ENCODE data around the gene FOXP4.

FOXP4 gene

DNA sequence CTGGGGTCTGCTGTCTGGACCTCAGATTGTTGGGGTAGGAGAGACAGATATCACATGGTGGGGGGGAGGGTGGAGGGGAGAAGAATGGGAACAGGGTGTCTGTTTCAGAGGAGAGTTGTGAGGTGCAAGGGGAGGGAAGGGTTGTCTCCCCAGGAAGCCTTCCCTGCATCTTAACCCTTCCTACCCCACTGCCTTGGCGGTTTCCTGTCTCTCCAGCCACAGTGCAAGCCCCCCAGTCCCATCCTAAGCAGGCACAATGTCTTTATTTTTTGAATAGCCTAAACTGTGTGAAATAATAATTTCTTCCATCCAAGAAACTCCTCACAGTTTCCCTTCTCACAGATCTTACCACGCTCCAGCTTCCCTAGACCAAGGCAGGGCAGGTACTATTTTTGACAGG lies 3.5 kb downstream of the FOXP4 start:
- H3K4me1 Mint-ChIP-seq: peaks cover 26% of the 10 kb centered on the region
- H3K4me3 Mint-ChIP-seq: no peak overlapping the region
- peaks cover 8% of the 10 kb centered on the region for H3K36me3 Mint-ChIP-seq
- peaks cover 5% of the 10 kb centered on the region for H3K27me3 Mint-ChIP-seq
- H3K9me3 Mint-ChIP-seq: no peaks in the 10 kb centered on the region
- no peak overlapping the region for H3K27ac Mint-ChIP-seq

DNA sequence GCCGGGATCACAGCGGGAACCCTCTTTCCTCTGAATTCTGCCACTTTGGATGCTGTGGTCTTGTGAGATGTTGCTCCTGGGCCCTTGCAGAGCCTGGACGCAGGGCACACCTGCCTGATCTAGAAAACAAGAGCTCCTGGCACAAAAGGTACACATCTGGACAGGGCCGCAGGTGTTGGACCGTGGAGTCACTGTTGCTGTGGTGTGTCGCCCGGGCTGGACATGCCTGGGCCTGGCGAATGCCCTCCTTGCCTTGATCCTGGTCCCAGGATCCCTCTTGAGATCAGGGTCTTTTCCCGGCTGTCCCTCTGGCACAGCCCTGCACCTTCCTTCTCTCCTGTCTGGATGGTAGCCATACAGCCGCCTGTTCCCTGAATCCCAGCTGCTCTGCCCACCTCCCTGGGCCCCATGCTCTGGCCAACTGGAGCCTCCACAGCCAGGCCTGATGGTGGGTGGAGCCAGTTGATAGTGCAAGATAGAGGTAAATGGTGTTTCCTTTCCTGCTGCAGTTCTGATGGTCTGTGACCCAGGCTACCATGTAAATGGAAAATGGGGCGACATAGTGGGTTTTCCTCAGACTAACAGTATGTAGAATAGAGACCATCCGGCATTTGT lies 5.0 kb downstream of the FOXP4 start:
- Mint-ChIP-seq H3K27ac (no peak overlapping the region), H3K36me3 (peaks cover 10% of the 10 kb centered on the region), H3K9me3 (no peaks in the 10 kb centered on the region), H3K4me3 (no peak overlapping the region), H3K4me1 (peaks cover 14% of the 10 kb centered on the region), H3K27me3 (peaks cover 5% of the 10 kb centered on the region)

DNA sequence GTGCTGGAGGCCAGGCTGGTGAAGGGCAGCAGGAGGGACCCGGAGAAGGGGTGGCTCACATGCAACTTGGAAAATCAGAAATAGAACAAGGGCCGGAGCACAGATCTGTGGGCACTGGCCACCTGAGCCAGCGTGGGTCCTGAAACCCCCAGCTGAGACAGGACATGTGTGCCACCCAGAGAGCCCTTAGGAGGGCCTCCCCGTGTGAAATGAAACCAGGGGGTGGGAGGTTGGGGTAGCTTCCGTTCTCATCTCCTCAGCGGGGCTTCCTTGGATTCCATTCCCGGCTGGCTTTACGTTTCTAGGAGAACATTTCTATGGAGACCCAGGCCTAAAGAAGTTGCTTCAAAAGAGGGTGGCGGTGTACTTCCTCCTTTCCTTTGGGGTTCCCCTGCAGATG lies 5.7 kb downstream of the FOXP4 start:
- Mint-ChIP-seq H3K27ac (no peak overlapping the region), H3K9me3 (no peaks in the 10 kb centered on the region), H3K4me3 (no peak overlapping the region)

DNA sequence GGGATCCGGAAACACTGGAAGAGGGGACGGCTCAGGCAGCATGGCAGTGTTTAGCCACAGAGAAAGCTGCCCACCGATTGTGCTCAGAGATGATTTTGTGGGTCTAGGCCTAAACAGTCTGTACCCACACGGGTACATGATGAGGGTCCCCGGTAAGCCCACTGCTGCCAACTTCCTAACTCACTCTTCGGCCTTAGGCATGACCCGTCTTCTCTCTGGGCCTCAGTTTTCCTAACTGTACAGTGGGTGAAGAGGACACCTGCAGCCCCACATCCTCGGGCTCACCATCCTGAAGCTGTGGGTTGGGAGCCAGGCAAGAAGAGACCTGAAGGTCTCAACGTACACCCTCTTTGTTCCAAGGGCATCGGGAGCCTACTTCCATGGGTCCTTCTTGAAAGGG lies 6.5 kb downstream of the FOXP4 start:
- Mint-ChIP-seq H3K4me1 (peaks cover 14% of the 10 kb centered on the region), H3K27ac (no peak overlapping the region), H3K36me3 (peaks cover 10% of the 10 kb centered on the region), H3K4me3 (no peak overlapping the region), H3K27me3 (peaks cover 4% of the 10 kb centered on the region), H3K9me3 (no peaks in the 10 kb centered on the region)

More for the DNA sequence above, 5.7 kb downstream of the FOXP4 start:
- peaks cover 5% of the 10 kb centered on the region for H3K27me3 Mint-ChIP-seq
- peaks cover 14% of the 10 kb centered on the region for H3K4me1 Mint-ChIP-seq
- H3K36me3 Mint-ChIP-seq: peaks cover 10% of the 10 kb centered on the region

DNA sequence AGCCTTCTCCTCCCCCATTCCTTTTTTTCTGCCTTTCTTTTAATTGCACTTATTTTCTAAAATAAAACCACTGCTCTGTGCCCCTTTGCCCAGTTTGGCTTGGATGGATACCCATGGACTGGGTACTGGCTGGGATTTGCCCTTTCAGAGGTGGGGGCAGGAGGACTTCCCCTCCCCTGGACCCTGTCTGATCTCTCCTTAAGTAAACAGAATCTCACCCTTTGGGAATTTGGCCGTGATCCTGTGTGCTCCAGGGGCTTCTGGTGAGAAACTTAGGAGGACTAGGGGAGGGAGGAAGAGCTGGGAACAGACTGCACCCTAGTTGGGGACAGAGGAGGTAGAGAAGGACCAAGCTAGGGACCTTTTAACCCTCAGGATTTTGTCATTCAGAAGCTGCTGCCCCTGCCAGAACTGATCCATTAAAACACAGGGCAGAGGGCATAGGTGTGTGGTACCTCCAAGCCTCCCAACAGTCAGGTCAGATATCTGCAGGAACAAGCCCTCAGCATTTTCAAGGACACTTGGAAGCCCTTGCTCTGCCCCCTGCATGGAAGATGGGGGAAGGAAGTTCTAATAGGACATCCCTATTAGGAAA lies 7.3 kb downstream of the FOXP4 start:
- H3K9me3 Mint-ChIP-seq: no peaks in the 10 kb centered on the region
- H3K27me3 Mint-ChIP-seq: peaks cover 4% of the 10 kb centered on the region
- peaks cover 10% of the 10 kb centered on the region for H3K4me1 Mint-ChIP-seq
- peaks cover 10% of the 10 kb centered on the region for H3K36me3 Mint-ChIP-seq
- H3K27ac Mint-ChIP-seq: no peak overlapping the region
- H3K4me3 Mint-ChIP-seq: no peak overlapping the region

GRCh38 chr6:41555326-41556300 lies 9.4 kb downstream of the FOXP4 start:
- no peak overlapping the region for H3K27ac Mint-ChIP-seq
- peaks cover 9% of the 10 kb centered on the region for H3K4me1 Mint-ChIP-seq
- peaks cover 8% of the 10 kb centered on the region for H3K36me3 Mint-ChIP-seq
- H3K4me3 Mint-ChIP-seq: no peak overlapping the region
- H3K9me3 Mint-ChIP-seq: no peaks in the 10 kb centered on the region
- H3K27me3 Mint-ChIP-seq: no peaks in the 10 kb centered on the region

- Mint-ChIP-seq H3K9me3 (no peaks in the 10 kb centered on the region), H3K36me3 (peaks cover 1% of the 10 kb centered on the region), H3K27ac (no peak overlapping the region), H3K4me3 (no peak overlapping the region), H3K27me3 (no peaks in the 10 kb centered on the region), H3K4me1 (peaks cover 15% of the 10 kb centered on the region)
Observed at GRCh38 chr6:41557335-41557734, 11.2 kb downstream of the FOXP4 start.

- Mint-ChIP-seq H3K4me3 (no peak overlapping the region), H3K9me3 (no peaks in the 10 kb centered on the region), H3K36me3 (peaks cover 1% of the 10 kb centered on the region), H3K27ac (no peak overlapping the region), H3K4me1 (peaks cover 15% of the 10 kb centered on the region), H3K27me3 (no peaks in the 10 kb centered on the region)
Observed at GRCh38 chr6:41558033-41558807, 12.0 kb downstream of the FOXP4 start.

- H3K36me3 Mint-ChIP-seq: peaks cover 1% of the 10 kb centered on the region
- no peak overlapping the region for H3K27ac Mint-ChIP-seq
- H3K4me1 Mint-ChIP-seq: peaks cover 15% of the 10 kb centered on the region
- H3K9me3 Mint-ChIP-seq: no peaks in the 10 kb centered on the region
- H3K4me3 Mint-ChIP-seq: peak overlapping the region; percentile 90
- no peaks in the 10 kb centered on the region for H3K27me3 Mint-ChIP-seq
Observed at GRCh38 chr6:41559655-41560427, 13.7 kb downstream of the FOXP4 start.

DNA sequence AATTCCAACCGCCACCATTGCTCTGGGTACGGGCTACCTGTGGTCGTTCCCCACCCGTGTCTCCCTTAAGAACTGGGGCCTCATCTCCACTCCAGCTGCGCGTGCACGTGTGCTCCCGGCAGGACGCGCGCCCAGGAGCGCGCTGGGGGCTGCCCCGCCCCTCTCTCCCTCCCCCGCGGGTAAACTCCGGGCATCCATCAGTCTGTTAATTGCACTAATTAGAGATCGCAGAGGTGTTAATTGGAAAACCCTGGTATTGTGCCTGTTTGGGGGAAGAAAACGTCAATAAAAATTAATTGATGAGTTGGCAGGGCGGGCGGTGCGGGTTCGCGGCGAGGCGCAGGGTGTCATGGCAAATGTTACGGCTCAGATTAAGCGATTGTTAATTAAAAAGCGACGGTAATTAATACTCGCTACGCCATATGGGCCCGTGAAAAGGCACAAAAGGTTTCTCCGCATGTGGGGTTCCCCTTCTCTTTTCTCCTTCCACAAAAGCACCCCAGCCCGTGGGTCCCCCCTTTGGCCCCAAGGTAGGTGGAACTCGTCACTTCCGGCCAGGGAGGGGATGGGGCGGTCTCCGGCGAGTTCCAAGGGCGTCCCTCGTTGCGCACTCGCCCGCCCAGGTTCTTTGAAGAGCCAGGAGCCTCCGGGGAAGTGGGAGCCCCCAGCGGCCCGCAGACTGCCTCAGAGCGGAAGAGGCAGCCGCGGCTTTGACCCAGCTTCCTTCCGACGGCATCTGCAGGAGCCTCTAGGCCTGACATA lies 14.4 kb downstream of the FOXP4 start:
- H3K27ac Mint-ChIP-seq: peak overlapping the region; percentile 68
- peak overlapping the region; percentile 90 for H3K4me3 Mint-ChIP-seq
- H3K36me3 Mint-ChIP-seq: peaks cover 1% of the 10 kb centered on the region
- H3K27me3 Mint-ChIP-seq: no peaks in the 10 kb centered on the region
- peaks cover 15% of the 10 kb centered on the region for H3K4me1 Mint-ChIP-seq
- no peaks in the 10 kb centered on the region for H3K9me3 Mint-ChIP-seq

DNA sequence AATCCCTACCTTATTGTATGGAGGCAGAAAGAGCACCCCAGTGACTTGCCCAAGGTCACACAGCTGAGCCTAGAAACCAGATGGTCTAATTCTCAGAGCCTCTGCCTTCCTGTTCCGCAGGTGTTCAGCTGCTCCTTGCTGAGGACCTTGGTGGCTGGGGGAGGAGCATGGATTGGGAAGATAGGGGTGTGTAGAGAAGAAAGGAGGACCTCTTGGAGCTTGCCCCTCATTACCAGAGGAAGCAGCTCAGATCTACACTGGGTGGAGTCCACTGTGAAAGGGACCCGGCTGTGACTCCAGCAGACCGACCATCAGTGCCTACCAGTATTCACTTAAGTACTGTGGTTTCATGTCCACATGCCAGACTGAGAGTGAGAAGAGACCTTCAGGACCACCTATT lies 15.2 kb downstream of the FOXP4 start:
- peak overlapping the region; percentile 90 for H3K4me3 Mint-ChIP-seq
- peaks cover 15% of the 10 kb centered on the region for H3K4me1 Mint-ChIP-seq
- no peaks in the 10 kb centered on the region for H3K9me3 Mint-ChIP-seq
- H3K36me3 Mint-ChIP-seq: no peaks in the 10 kb centered on the region
- H3K27me3 Mint-ChIP-seq: no peaks in the 10 kb centered on the region
- H3K27ac Mint-ChIP-seq: no peak overlapping the region

- Mint-ChIP-seq H3K36me3 (no peaks in the 10 kb centered on the region), H3K27me3 (no peaks in the 10 kb centered on the region), H3K4me3 (no peak overlapping the region), H3K27ac (peak overlapping the region; percentile 52), H3K4me1 (peaks cover 15% of the 10 kb centered on the region), H3K9me3 (no peaks in the 10 kb centered on the region)
Observed at GRCh38 chr6:41561931-41562911, 16.0 kb downstream of the FOXP4 start.

- H3K27me3 Mint-ChIP-seq: no peaks in the 10 kb centered on the region
- H3K4me1 Mint-ChIP-seq: peaks cover 15% of the 10 kb centered on the region
- no peak overlapping the region for H3K4me3 Mint-ChIP-seq
- no peaks in the 10 kb centered on the region for H3K9me3 Mint-ChIP-seq
- no peak overlapping the region for H3K27ac Mint-ChIP-seq
- H3K36me3 Mint-ChIP-seq: no peaks in the 10 kb centered on the region
Observed at GRCh38 chr6:41563060-41563776, 17.0 kb downstream of the FOXP4 start.

Measured in activated naive CD4-positive, alpha-beta T cell treated with anti-CD3 and anti-CD28 coated beads, Interleukin-2, amount 50 U/mL, for 24 hours (primary cell).